HG03039 (cell line): ENCODE data around the gene ZNF521.

Experiments used
- ATAC-seq: cut with Tn5 transposase; IDR thresholded peaks from one replicate; pipeline ENCODE4 v1.9.1; 2021; ENCODE audit warnings: mild to moderate bottlenecking, moderate library complexity; ENCODE audit not compliant: unreplicated experiment

The ZNF521 gene

GRCh38 chr18:25089470-25089869 lies 262.5 kb downstream of the ZNF521 start:
- ATAC-seq = no peak

GRCh38 chr18:25086876-25087275 lies 265.1 kb downstream of the ZNF521 start:
- no peak for ATAC-seq

GRCh38 chr18:25081001-25081400 lies 271.0 kb downstream of the ZNF521 start:
- ATAC-seq = no peak

- ATAC-seq = no peak
Observed at GRCh38 chr18:25080211-25080610, 271.8 kb downstream of the ZNF521 start.

- no peak for ATAC-seq
Observed at GRCh38 chr18:25077944-25078723, 273.8 kb downstream of the ZNF521 start.

GRCh38 chr18:25077038-25077943 lies 274.7 kb downstream of the ZNF521 start:
- ATAC-seq = no peak

- no peak for ATAC-seq
Observed at GRCh38 chr18:25075783-25076182, 276.2 kb downstream of the ZNF521 start.

- no peak for ATAC-seq
Observed at GRCh38 chr18:25075331-25075730, 276.6 kb downstream of the ZNF521 start.

- no peak for ATAC-seq
Observed at GRCh38 chr18:25074925-25075324, 277.0 kb downstream of the ZNF521 start.

- no peak for ATAC-seq
Observed at GRCh38 chr18:25072205-25072604, 279.8 kb downstream of the ZNF521 start.

- no peak for ATAC-seq
Observed at GRCh38 chr18:25067275-25068025, 284.5 kb downstream of the ZNF521 start.

- ATAC-seq = no peak
Observed at GRCh38 chr18:25066516-25066915, 285.4 kb downstream of the ZNF521 start.

GRCh38 chr18:25062720-25063119 lies 289.2 kb downstream of the ZNF521 start:
- ATAC-seq = no peak

- ATAC-seq = no peak
Observed at GRCh38 chr18:25061395-25061794, 290.6 kb downstream of the ZNF521 start.

GRCh38 chr18:25058521-25058920 lies 293.4 kb downstream of the ZNF521 start:
- ATAC-seq = no peak

- no peak for ATAC-seq
Observed at GRCh38 chr18:25057491-25058050, 294.4 kb downstream of the ZNF521 start.

- no peak for ATAC-seq
Observed at GRCh38 chr18:25056429-25056828, 295.5 kb downstream of the ZNF521 start.

GRCh38 chr18:25055076-25055475 lies 296.9 kb downstream of the ZNF521 start:
- ATAC-seq = no peak

- no peak for ATAC-seq
Observed at GRCh38 chr18:25053466-25053865, 298.5 kb downstream of the ZNF521 start.

- ATAC-seq = no peak
Observed at GRCh38 chr18:25052511-25052921, 299.4 kb downstream of the ZNF521 start.

- ATAC-seq = no peak
Observed at GRCh38 chr18:25050605-25051004, 301.4 kb downstream of the ZNF521 start.
